Astrocyte of the spinal cord (primary cell): Measurements from ENCODE around the gene GLIS1.

Experiments used
- DNase-seq: peaks from one replicate; pipeline ENCODE4 v3.0.0; 2011; ENCODE audit warnings: low read depth, low spot score
- H3K4me3 ChIP-seq: 2 replicates; pipeline ENCODE4 v1.5.1; 2011; ENCODE audit warnings: low read depth, mild to moderate bottlenecking, low read length, moderate library complexity
- CTCF ChIP-seq: IDR thresholded peaks from 2 replicates; pipeline ENCODE4 v1.5.1; 2012; ENCODE audit warnings: low read depth, mild to moderate bottlenecking, low read length, inconsistent platforms
- in situ Hi-C: cut with HindIII; loops from 2 replicates; pipeline ENCODE4 v1.10.0; 2017; ENCODE audit warnings: low sequenced_read_pairs

The GLIS1 gene

GRCh38 chr1:53693773-53694717, 44.9 kb downstream of the GLIS1 start:
- DNase-seq = no peak
- no peak for TF ChIP-seq CTCF
- no peak overlapping the region for H3K4me3 ChIP-seq

GRCh38 chr1:53693339-53693738, 45.6 kb downstream of the GLIS1 start:
- DNase-seq = no peak
- TF ChIP-seq CTCF = no peak
- in situ Hi-C loops = no loop called here
- H3K4me3 ChIP-seq = no peak overlapping the region

More at GRCh38 chr1:53693773-53694717, 44.9 kb downstream of the GLIS1 start:
- in situ Hi-C loops = no loop called here

- DNase-seq = no peak
- no peak overlapping the region for H3K4me3 ChIP-seq
- no peak for TF ChIP-seq CTCF
- in situ Hi-C loops = no loop called here
Observed at GRCh38 chr1:53691326-53691725, 47.6 kb downstream of the GLIS1 start.

- in situ Hi-C loops = no loop called here
- no peak for DNase-seq
- no peak overlapping the region for H3K4me3 ChIP-seq
- no peak for TF ChIP-seq CTCF
Observed at GRCh38 chr1:53690411-53690810, 48.6 kb downstream of the GLIS1 start.

- no peak for TF ChIP-seq CTCF
- in situ Hi-C loops = no loop called here
- no peak overlapping the region for H3K4me3 ChIP-seq
- DNase-seq = no peak
Observed at GRCh38 chr1:53689736-53690326, 49.1 kb downstream of the GLIS1 start.

- TF ChIP-seq CTCF = no peak
- DNase-seq = no peak
- no peak overlapping the region for H3K4me3 ChIP-seq
- in situ Hi-C loops = no loop called here
Observed at GRCh38 chr1:53689223-53689622, 49.7 kb downstream of the GLIS1 start.
